ENCODE data around the gene FOS.

DNA sequence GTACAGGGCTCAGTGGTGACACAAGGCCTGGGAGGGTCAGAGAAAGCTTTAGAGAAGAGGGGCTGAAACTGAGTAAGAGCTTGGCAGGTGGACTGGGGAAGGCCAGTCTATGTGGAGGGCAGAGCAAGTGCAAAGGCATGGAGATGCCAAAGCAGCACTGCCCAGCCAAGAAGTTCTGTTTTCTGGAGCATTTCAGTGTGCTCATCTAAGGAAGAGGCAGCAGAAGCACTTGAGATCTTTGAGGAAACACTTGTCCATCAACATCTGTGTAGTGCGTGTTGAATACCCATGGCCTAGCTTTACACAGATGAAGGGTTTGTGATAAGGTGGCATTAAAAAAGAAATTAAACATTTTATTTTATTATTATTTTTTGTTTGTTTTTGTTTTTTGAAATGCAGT is 52.8 kb downstream of the FOS start:
- TF ChIP-seq CEBPB (IDR thresholded peaks at IDR 0.05; ENCODE audit: low read depth, low read length) (no peak), POU5F1 (IDR thresholded peaks at IDR 0.05; ENCODE audit: low read depth, low read length) (no peak), GTF2F1 (IDR thresholded peaks at IDR 0.05; ENCODE audit: borderline replicate concordance, low read depth, low read length) (no peak), SUZ12 (IDR thresholded peaks at IDR 0.05; ENCODE audit: low read length) (no peak), EZH2 (IDR thresholded peaks at IDR 0.05; ENCODE audit: low read depth, low read length, severe bottlenecking) (no peak), JUND (IDR thresholded peaks at IDR 0.05; ENCODE audit: low read length) (no peak), POLR2A (IDR thresholded peaks at IDR 0.05; ENCODE audit: control extremely low read depth in 1 of 2, low read depth in 2 of 2, low read length in 2 of 2) (no peak)
- TF ChIP-seq, protein P1, sequence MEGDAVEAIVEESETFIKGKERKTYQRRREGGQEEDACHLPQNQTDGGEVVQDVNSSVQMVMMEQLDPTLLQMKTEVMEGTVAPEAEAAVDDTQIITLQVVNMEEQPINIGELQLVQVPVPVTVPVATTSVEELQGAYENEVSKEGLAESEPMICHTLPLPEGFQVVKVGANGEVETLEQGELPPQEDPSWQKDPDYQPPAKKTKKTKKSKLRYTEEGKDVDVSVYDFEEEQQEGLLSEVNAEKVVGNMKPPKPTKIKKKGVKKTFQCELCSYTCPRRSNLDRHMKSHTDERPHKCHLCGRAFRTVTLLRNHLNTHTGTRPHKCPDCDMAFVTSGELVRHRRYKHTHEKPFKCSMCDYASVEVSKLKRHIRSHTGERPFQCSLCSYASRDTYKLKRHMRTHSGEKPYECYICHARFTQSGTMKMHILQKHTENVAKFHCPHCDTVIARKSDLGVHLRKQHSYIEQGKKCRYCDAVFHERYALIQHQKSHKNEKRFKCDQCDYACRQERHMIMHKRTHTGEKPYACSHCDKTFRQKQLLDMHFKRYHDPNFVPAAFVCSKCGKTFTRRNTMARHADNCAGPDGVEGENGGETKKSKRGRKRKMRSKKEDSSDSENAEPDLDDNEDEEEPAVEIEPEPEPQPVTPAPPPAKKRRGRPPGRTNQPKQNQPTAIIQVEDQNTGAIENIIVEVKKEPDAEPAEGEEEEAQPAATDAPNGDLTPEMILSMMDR (IDR thresholded peaks at IDR 0.05; ENCODE audit: control extremely low read depth in 1 of 3, insufficient read depth in 1 of 3, low read depth in 1 of 3, low read length in 3 of 3), result no peak
- TF ChIP-seq, protein P2, sequence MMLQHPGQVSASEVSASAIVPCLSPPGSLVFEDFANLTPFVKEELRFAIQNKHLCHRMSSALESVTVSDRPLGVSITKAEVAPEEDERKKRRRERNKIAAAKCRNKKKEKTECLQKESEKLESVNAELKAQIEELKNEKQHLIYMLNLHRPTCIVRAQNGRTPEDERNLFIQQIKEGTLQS (IDR thresholded peaks at IDR 0.05; ENCODE audit: insufficient read depth, low read depth, low read length), result no peak
